ENCODE data around the gene PDCD1. TPM values are rescaled to one million over a fixed set of nuclear protein-coding genes. Genes with fewer than 3 reads are reported as not detected.

Gene PDCD1
- total RNA-seq, 1 experiment from 2014 or later, result not detected

DNA sequence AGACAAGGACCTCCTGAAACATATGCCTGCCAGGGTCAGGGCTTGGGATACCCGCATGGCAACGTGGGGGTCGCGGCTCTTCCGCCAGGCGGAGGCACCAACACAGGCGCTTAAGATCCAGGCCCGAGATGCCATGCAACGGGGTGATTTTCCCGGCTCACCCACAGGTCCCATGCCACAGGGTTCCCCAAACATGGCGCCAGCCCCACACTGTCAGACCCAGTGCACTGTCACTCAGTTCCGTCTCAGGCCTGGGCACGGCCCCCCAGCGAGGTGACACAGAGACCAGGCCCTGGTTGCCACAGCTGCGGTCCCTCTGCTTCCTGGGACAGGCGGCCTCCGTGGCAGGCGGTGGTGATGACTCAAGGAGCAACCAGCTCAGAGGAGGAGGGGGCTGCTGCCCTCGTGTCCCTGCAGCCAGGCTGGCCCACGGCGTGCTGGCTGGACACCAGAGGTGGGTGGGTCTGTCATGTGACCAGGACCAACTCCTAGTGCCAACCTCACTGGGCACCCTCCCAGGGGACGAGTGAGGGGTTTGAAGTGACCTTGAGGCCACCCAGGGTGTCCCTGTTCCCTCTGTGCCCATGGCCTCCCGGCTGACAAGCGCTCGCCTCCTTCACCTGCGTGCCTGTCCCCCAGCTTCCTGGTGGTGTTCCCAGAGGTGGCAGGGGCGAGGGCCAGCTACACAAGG is 4.9 kb downstream of the PDCD1 start:
- no peaks in the 10 kb centered on the region for H3F3A ChIP-seq (ENCODE audit: insufficient read depth, low read depth)
- no peaks in the 10 kb centered on the region for H3K4me1 ChIP-seq (replicated peaks; ENCODE audit: insufficient read depth)
- no peaks in the 10 kb centered on the region for H3K9me3 ChIP-seq (ENCODE audit: insufficient read depth, low read depth)
- DNase-seq, result peak in 1 of 2 experiments; percentile 72
- POLR2A ChIA-PET (ENCODE audit: unreplicated experiment), result no interaction called here
- intact Hi-C loops (cut with micrococcal nuclease; ENCODE audit: unreplicated experiment), result no loop called here
- H3K36me3 ChIP-seq (ENCODE audit: low read depth), result no peaks in the 10 kb centered on the region
- H3K9me2 ChIP-seq (ENCODE audit: insufficient read depth), result no peaks in the 10 kb centered on the region
- TF ChIP-seq CTCF (conservative IDR thresholded peaks at IDR 0.05) (no peak), EZH2 (IDR thresholded peaks at IDR 0.05; ENCODE audit: low read depth) (no peak)
- no peak overlapping the region for H2AFZ ChIP-seq
- no TSS peak for BruUV-seq (replicated peaks)
- H3K27ac ChIP-seq, result no peak overlapping the region
- H3K4me3 ChIP-seq, result no peak overlapping the region
- no peaks in the 10 kb centered on the region for H3K79me2 ChIP-seq (ENCODE audit: low read depth)
- peaks cover 76% of the 10 kb centered on the region for H3K27me3 ChIP-seq (ENCODE audit: insufficient read depth, low read depth)
- H4K20me1 ChIP-seq (ENCODE audit: insufficient read depth), result no peaks in the 10 kb centered on the region
- CTCF ChIA-PET, result no interaction called here
- H3K4me2 ChIP-seq, result no peak overlapping the region

- BruUV-seq (replicated peaks), result no TSS peak
- H3K9me3 ChIP-seq (ENCODE audit: insufficient read depth, low read depth), result no peaks in the 10 kb centered on the region
- no peaks in the 10 kb centered on the region for H3K36me3 ChIP-seq (ENCODE audit: low read depth)
- H3K27ac ChIP-seq, result no peak overlapping the region
- TF ChIP-seq EZH2 (IDR thresholded peaks at IDR 0.05; ENCODE audit: low read depth) (no peak), CTCF (conservative IDR thresholded peaks at IDR 0.05) (no peak)
- DNase-seq, result no peak
- intact Hi-C loops (cut with micrococcal nuclease; ENCODE audit: unreplicated experiment), result no loop called here
- H3K9me2 ChIP-seq (ENCODE audit: insufficient read depth), result no peaks in the 10 kb centered on the region
- H2AFZ ChIP-seq, result no peak overlapping the region
- no peaks in the 10 kb centered on the region for H3F3A ChIP-seq (ENCODE audit: insufficient read depth, low read depth)
- peaks cover 73% of the 10 kb centered on the region for H3K27me3 ChIP-seq (ENCODE audit: insufficient read depth, low read depth)
- ChIA-PET POLR2A (ENCODE audit: unreplicated experiment) (interaction anchor here (0.6 kb wide), 1 partner anchor 550 kb away, joined by 3 read pairs; no protein-coding TSS in a partner anchor), CTCF (no interaction called here)
- no peak overlapping the region for H3K4me3 ChIP-seq
- H3K4me2 ChIP-seq, result no peak overlapping the region
- H3K4me1 ChIP-seq (replicated peaks; ENCODE audit: insufficient read depth), result no peaks in the 10 kb centered on the region
- no peaks in the 10 kb centered on the region for H3K79me2 ChIP-seq (ENCODE audit: low read depth)
- H4K20me1 ChIP-seq (ENCODE audit: insufficient read depth), result no peaks in the 10 kb centered on the region
Measured at GRCh38 chr2:241852981-241853631, 5.6 kb downstream of the PDCD1 start.

- Histone ChIP-seq H2AFZ (no peak overlapping the region), H3K4me1 (replicated peaks; ENCODE audit: insufficient read depth) (no peaks in the 10 kb centered on the region), H3K27me3 (ENCODE audit: insufficient read depth, low read depth) (peaks cover 66% of the 10 kb centered on the region), H4K20me1 (ENCODE audit: insufficient read depth) (no peaks in the 10 kb centered on the region), H3K4me3 (no peak overlapping the region), H3K27ac (no peak overlapping the region), H3F3A (ENCODE audit: insufficient read depth, low read depth) (no peaks in the 10 kb centered on the region), H3K36me3 (ENCODE audit: low read depth) (no peaks in the 10 kb centered on the region), H3K9me3 (ENCODE audit: insufficient read depth, low read depth) (no peaks in the 10 kb centered on the region), H3K79me2 (ENCODE audit: low read depth) (no peaks in the 10 kb centered on the region), H3K4me2 (no peak overlapping the region), H3K9me2 (ENCODE audit: insufficient read depth) (no peaks in the 10 kb centered on the region)
- POLR2A ChIA-PET (ENCODE audit: unreplicated experiment), result interaction anchor here (0.6 kb wide), 1 partner anchor 549 kb away, joined by 3 read pairs; no protein-coding TSS in a partner anchor
- TF ChIP-seq CTCF (conservative IDR thresholded peaks at IDR 0.05) (no peak), EZH2 (IDR thresholded peaks at IDR 0.05; ENCODE audit: low read depth) (no peak)
- BruUV-seq (replicated peaks), result no TSS peak
- intact Hi-C loops (cut with micrococcal nuclease; ENCODE audit: unreplicated experiment), result no loop called here
- DNase-seq, result no peak
- CTCF ChIA-PET, result no interaction called here
Measured at GRCh38 chr2:241852116-241852980, 6.3 kb downstream of the PDCD1 start.
